Activated CD4-positive, alpha-beta memory T cell treated with anti-CD3 and anti-CD28 coated beads, Interleukin-2, amount 10 ng/mL, durations not matched to agents 7 days and 5 days (primary cell): Measurements from ENCODE around the gene AXDND1. TPM values are rescaled to one million over a fixed set of nuclear protein-coding genes. Genes with fewer than 3 reads are reported as not detected.

ENCODE experiments used
- CTCF ChIA-PET: fragments of 350-600 bp; sonication (Branson Sonifier 250); formaldehyde crosslinking; loops from one replicate; lab custom pipeline; 2021; ENCODE audit warnings: antibody characterized with exemption, inconsistent platforms; lab: Charles Lee
- POLR2A ChIA-PET: fragments of 350-600 bp; sonication (Branson Sonifier 250); formaldehyde crosslinking; loops from one replicate; lab custom pipeline; 2021; ENCODE audit warnings: antibody characterized with exemption; lab: Charles Lee
- DNase-seq: peaks from one replicate; pipeline ENCODE4 v3.0.0-alpha.2; 2020
- H3K27ac Mint-ChIP-seq: one replicate; pipeline ENCODE4 v1.8.0; 2021; ENCODE audit warnings: mild to moderate bottlenecking, mixed read lengths
- H3K27me3 Mint-ChIP-seq: one replicate; pipeline ENCODE4 v1.8.0; 2021; ENCODE audit warnings: mixed read lengths
- H3K36me3 Mint-ChIP-seq: one replicate; pipeline ENCODE4 v1.8.0; 2021; ENCODE audit warnings: low read depth, mixed read lengths
- H3K4me1 Mint-ChIP-seq: one replicate; pipeline ENCODE4 v1.8.0; 2021; ENCODE audit warnings: mixed read lengths
- H3K4me3 Mint-ChIP-seq: one replicate; pipeline ENCODE4 v1.8.0; 2021; ENCODE audit warnings: mild to moderate bottlenecking, mixed read lengths
- H3K9me3 Mint-ChIP-seq: one replicate; pipeline ENCODE4 v1.8.0; 2021; ENCODE audit warnings: mixed read lengths
- total RNA-seq, 2 experiments: library from RNA; stranded (reverse); gene quantifications; one replicate each; pipeline ENCODE4 v1.2.3, GENCODE V29; 2021

Gene AXDND1
- total RNA-seq, 2 experiments from 2014 or later: 0.58 TPM; not detected in 1

DNA sequence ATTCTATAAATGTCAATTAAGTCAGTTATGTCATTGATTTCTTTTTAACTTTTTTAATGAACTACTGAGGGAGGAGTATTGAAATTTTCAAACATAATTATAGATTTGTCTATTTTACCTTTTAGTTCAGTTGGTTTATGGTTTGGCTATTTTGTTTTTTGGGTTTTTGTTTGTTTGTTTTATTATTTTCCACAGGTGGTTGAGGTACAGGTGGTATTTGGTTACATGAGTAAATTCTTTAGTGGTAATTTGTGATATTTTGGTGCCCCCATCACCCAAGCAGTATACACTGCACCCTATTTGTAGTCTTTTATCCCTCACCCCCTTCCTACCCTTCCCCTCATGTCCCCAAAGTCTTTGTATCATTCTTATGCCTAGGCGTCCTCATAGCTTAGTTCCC lies 235.3 kb downstream of the AXDND1 start:
- CTCF ChIA-PET: no interaction called here

More for the DNA sequence above, 235.3 kb downstream of the AXDND1 start:
- H3K36me3 Mint-ChIP-seq: no peaks in the 10 kb centered on the region
- no peaks in the 10 kb centered on the region for H3K9me3 Mint-ChIP-seq
- H3K27ac Mint-ChIP-seq: no peak overlapping the region
- H3K4me1 Mint-ChIP-seq: no peaks in the 10 kb centered on the region
- DNase-seq: no peak
- no peak overlapping the region for H3K4me3 Mint-ChIP-seq
- H3K27me3 Mint-ChIP-seq: peaks cover 11% of the 10 kb centered on the region
- POLR2A ChIA-PET: no interaction called here

Other genes with a start within 250 kb of the AXDND1 start
- 1 to 10 TPM; 8.6 to 9.3 TPM for gene ABL2, start 136.3 kb upstream of the AXDND1 start, total RNA-seq
- gene SOAT1, start 72.2 kb upstream of the AXDND1 start, total RNA-seq: 10 to 100 TPM; 55.7 to 58.3 TPM
- gene NPHS2, start 210.0 kb downstream of the AXDND1 start, total RNA-seq: not detected
- gene TDRD5, start 225.9 kb downstream of the AXDND1 start, total RNA-seq: not detected